LNCAP (cell line): ENCODE results near the gene ZNF672.
A peak's percentile ranks its signal among the peaks of the same experiment; 100 is the strongest.

Experiments used
- TF ChIP-seq, protein P1 (sequence below): fragments of 450-650 bp; IDR thresholded peaks from 2 replicates; pipeline ENCODE4 v1.5.1; 2017; ENCODE audit warnings: mild to moderate bottlenecking

The ZNF672 gene

DNA sequence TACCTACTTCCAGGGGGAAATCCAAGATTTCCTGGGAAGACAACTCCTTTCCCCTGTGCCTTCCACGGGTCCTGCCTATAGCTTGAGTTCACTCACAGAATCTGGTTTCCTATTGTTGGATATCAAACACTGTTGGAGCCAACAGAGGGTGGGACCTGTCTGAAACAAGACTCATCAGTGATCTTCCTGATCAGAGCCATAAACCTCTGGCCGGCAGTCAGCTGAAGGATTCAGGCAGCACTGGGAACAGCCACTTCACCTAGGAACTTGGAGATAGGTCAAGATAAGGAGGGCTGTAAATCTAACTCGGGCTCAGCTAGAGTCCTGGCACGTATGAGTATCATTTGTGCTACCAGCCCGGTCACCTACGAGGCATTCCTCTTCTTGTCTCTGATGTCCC lies 35.6 kb upstream of the ZNF672 start:
- TF ChIP-seq, protein P1, sequence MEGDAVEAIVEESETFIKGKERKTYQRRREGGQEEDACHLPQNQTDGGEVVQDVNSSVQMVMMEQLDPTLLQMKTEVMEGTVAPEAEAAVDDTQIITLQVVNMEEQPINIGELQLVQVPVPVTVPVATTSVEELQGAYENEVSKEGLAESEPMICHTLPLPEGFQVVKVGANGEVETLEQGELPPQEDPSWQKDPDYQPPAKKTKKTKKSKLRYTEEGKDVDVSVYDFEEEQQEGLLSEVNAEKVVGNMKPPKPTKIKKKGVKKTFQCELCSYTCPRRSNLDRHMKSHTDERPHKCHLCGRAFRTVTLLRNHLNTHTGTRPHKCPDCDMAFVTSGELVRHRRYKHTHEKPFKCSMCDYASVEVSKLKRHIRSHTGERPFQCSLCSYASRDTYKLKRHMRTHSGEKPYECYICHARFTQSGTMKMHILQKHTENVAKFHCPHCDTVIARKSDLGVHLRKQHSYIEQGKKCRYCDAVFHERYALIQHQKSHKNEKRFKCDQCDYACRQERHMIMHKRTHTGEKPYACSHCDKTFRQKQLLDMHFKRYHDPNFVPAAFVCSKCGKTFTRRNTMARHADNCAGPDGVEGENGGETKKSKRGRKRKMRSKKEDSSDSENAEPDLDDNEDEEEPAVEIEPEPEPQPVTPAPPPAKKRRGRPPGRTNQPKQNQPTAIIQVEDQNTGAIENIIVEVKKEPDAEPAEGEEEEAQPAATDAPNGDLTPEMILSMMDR: no peak

DNA sequence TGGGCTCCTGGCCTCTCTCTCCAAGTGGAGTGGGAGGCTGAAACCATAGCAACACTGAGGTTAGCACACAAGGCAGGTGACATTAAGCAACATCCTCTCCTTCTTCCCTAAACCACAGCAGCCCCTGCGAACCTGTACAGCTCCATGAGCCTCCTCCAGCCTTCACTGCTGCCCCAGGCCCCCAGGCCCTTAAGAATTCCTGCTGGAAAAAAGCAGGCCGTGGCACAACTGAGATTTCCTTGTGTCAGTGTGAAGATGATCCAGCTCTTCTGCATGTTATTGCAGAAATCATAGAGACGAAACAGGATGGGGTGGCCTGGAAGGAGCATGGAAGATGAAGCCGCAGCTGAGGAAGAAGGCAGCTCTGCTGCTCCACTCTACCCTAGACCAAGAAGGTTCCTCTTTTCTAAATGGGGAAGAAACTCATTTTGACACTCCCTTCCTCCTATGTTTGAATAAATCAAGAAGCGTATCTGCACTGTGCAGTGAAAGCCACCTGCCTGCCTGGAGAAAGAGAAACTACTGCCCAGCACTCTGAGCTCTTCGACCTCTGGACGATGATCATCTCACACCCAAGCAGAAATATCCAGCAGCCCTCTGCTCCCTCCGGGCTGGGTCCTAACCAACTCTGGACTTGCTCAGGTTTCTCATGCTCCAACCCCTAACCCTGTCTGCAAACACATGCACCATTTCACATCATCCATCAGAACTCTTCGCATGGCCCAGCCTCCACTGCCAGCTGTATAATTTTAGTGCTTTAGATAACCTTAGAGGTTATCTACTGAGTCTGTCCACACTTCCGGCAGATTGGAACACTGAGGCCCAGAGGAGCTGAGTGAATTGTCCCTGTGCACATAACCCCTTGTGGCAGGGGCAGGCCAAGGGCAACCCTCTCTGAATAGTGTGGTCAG lies 33.0 kb upstream of the ZNF672 start:
- TF ChIP-seq, protein P1: no peak

DNA sequence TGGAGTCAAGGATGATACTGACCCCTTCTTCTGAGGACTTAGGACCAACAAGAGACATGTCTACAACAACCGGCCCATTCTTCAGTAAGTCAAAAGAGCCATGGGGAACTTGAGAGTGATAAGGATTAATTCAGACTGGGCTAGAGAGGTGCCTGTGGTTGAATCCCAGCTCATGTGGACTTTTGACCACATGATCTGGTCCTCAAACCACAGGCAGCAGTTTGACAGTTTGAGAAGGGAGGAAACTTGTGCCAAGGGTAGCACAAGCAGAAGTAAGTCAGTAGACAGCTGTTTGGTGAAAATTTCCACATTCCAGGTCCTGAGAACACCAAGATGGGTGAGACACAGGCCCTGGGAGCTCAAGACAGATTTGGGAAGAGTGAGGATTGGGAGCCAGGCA lies 32.1 kb upstream of the ZNF672 start:
- TF ChIP-seq, protein P1: no peak

DNA sequence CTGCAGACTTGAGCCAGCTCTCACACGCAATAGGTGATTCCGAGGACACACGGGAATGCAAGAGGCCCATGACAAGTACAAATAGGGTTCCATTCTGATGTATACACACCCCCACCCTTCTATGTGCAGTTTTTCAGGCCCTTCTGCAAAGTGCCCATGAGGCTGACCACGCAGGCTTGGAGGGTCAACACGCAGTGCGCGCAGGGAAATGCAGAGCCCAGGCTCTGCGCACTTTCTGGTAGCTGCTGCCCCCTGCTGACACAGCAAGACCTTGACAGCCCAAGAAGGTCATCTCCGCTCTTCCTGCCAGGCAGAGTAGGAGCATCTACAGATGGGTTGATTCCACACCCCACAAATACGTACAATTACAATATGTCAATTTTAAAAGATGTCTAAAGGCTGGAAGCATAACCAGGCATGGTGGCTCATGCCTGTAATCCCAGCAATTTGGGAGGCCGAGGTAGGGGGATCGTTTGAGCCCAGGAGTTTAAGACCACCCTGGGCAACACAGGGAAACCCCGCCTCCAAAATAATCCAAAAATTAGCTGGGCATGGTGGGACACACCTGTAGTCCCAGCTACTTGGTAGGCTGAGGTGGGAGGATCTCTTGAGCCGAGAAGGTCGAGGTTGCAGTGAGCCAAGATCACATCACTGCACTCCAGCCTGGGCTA lies 30.8 kb upstream of the ZNF672 start:
- TF ChIP-seq, protein P1: peak; percentile 92

DNA sequence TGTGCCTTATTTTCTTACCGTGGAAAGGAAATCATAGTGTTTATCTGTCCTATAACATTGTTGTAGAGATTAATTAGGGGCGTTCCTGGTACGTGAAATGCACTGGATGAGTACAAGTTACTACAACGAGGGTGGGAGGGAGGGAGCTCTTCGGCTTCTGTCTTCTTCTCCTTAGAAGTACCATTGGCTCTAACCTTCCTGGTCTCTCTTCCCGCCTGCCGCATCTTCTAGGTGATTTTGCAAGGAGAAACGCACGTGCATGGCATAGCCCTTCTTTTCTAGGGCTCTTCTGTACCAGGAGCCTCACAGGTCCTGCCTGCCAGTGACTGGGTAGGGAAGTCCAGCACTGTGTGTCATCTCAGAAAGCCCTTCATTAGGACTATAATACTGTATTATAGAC lies 29.1 kb upstream of the ZNF672 start:
- TF ChIP-seq, protein P1: no peak

DNA sequence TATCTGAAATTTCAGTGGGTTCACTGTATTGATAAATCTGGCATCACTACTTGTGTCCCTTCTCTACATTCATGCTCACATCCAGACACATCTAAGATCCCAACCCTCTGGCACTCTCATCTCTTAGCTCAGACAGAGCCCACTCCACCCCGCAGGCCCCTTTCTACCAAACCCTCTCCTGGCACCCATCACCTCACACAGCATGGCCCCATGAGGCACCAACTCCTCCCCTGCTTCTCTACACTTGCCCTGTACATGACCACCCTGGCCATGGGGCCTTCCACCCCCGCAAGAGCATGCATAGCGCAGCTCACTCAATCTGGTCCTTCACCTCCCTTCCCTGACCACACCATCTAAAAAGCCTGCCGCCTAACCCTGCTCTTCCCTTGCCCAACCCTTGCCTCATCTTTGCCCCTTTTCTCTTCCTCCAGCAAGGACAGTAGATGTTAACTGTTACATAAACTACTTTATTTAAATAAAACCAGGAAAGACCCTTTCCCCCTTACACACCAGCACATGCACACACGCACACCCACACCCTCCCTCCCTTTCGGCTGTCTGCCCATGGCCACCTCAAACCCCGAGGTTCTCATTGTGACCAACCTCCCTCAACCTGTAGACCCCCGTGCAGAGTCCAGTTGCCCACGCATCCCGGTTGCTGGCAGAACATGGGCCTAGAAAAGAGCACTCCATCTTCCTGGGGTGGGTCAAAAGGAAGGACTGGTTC lies 27.9 kb upstream of the ZNF672 start:
- TF ChIP-seq, protein P1: no peak

DNA sequence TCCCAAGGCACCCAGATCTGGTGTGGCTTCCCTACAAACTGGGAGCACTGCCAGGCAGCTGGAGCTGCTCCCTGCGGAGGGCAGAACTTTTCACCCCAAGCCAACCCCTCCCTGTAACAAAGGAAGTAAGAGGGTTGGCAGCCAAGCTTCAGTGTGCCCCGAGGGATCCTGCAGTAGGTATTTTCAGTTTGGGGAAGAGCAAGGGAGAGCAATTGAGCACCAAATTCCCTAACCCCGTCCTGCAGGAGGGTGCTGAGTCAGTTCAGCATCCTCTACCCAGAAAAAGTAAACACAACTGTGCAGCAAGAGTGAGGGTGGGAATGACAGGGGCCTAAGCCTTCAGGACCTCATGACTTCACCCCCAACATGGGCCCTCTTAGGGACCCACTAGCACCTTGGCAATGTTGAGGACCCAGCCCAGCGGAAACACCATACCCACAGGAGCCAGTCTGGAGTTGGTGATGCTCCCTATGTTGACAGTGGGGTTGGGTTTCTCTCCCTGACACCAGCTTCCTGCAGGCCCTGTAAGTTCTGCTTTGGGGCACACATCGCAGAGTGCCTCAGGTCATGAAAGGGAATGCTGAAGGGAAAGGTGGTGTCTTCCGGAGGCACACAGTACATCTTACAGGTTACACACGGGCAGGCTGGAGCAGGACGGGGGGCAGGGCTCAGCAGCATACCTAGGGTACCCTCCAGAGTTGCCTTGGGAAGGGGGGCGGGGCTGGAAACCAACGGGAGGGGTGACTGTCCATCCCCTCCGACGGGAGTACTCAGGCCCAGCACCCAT lies 27.1 kb upstream of the ZNF672 start:
- TF ChIP-seq, protein P1: no peak
